HG02678 (cell line): ENCODE measurements around the gene RNF135.
A peak's percentile ranks its signal among the peaks of the same experiment; 100 is the strongest.
"Not testable (repeated sequence)": the region's sequence is repeated elsewhere in the genome, so short reads cannot be mapped to it uniquely, and the experiment has no call there.

Source experiments
- ATAC-seq: cut with Tn5 transposase; IDR thresholded peaks from one replicate; pipeline ENCODE4 v1.9.1; 2021; ENCODE audit warnings: mild to moderate bottlenecking, moderate library complexity; ENCODE audit not compliant: unreplicated experiment

Gene RNF135

GRCh38 chr17:30954046-30954830 lies 16.6 kb upstream of the RNF135 start:
- no peak for ATAC-seq

- ATAC-seq = no peak
Observed at GRCh38 chr17:30956764-30957374, 14.0 kb upstream of the RNF135 start.

- no peak for ATAC-seq
Observed at GRCh38 chr17:30957741-30958140, 13.1 kb upstream of the RNF135 start.

- ATAC-seq = no peak
Observed at GRCh38 chr17:30958187-30958586, 12.7 kb upstream of the RNF135 start.

- no peak for ATAC-seq
Observed at GRCh38 chr17:30961209-30962188, 9.3 kb upstream of the RNF135 start.

- ATAC-seq = not testable (repeated sequence)
Observed at GRCh38 chr17:30964312-30964711, 6.5 kb upstream of the RNF135 start.

- ATAC-seq = no peak
Observed at GRCh38 chr17:30964876-30965275, 6.0 kb upstream of the RNF135 start.

GRCh38 chr17:30965686-30966085 lies 5.2 kb upstream of the RNF135 start:
- ATAC-seq = no peak

- not testable (repeated sequence) for ATAC-seq
Observed at GRCh38 chr17:30967911-30968310, 2.9 kb upstream of the RNF135 start.

- peak; percentile 24 for ATAC-seq
Observed at GRCh38 chr17:30969989-30970830, 629 bp upstream of the RNF135 start.

GRCh38 chr17:30975042-30975820 lies 4.4 kb downstream of the RNF135 start:
- no peak for ATAC-seq

- not testable (repeated sequence) for ATAC-seq
Observed at GRCh38 chr17:30979919-30980318, 9.1 kb downstream of the RNF135 start.

- no peak for ATAC-seq
Observed at GRCh38 chr17:30981531-30982519, 11.0 kb downstream of the RNF135 start.

GRCh38 chr17:30982855-30983254 lies 12.0 kb downstream of the RNF135 start:
- no peak for ATAC-seq

GRCh38 chr17:30990458-30990857 lies 19.6 kb downstream of the RNF135 start:
- no peak for ATAC-seq

GRCh38 chr17:30992551-30992950 lies 21.7 kb downstream of the RNF135 start:
- ATAC-seq = no peak

GRCh38 chr17:30995347-30995746 lies 24.5 kb downstream of the RNF135 start:
- no peak for ATAC-seq

- no peak for ATAC-seq
Observed at GRCh38 chr17:30996486-30996885, 25.6 kb downstream of the RNF135 start.
